ENCODE measurements around the gene MUS81. TPM values are rescaled to one million over a fixed set of nuclear protein-coding genes. Genes with fewer than 3 reads are reported as not detected.
A peak's percentile ranks its signal among the peaks of the same experiment; 100 is the strongest.

The MUS81 gene
- total RNA-seq, 2 experiments from 2014 or later, result 102 to 130 TPM

GRCh38 chr11:65817312-65817834 lies 42.9 kb upstream of the MUS81 start:
- H2AFZ ChIP-seq (ENCODE audit: low read length), result peak overlapping the region; percentile 83
- H3K4me3 ChIP-seq (ENCODE audit: low read depth, low read length, poor library complexity, severe bottlenecking), result peak overlapping the region; percentile 67
- H3K4me2 ChIP-seq (ENCODE audit: low read length), result peak overlapping the region; percentile 78
- H4K20me1 ChIP-seq (ENCODE audit: insufficient read depth, low read length), result no peaks in the 10 kb centered on the region
- no peak for DNase-seq (ENCODE audit: low spot score)
- intact Hi-C loops (cut with micrococcal nuclease; ENCODE audit: unreplicated experiment), result loop anchor here (5.0 kb wide), 1 partner anchor 170 kb away; no protein-coding TSS in a partner anchor
- BruUV-seq (replicated peaks), result TSS peak; percentile 80
- no peaks in the 10 kb centered on the region for H3K36me3 ChIP-seq (ENCODE audit: insufficient read depth, low read length)
- H3K27ac ChIP-seq (ENCODE audit: low read depth, low read length, poor library complexity, severe bottlenecking), result no peak overlapping the region
- peaks cover 5% of the 10 kb centered on the region for H3K4me1 ChIP-seq (ENCODE audit: insufficient read depth, low read length, poor library complexity, severe bottlenecking)
- ChIA-PET CTCF (ENCODE audit: unreplicated experiment) (interaction anchor here (0.6 to 1.1 kb wide), 4 partner anchors 15 to 105 kb away, joined by 3 to 6 read pairs (median 4); partner anchors contain the start of gene KAT5), POLR2A (interaction anchor here (0.7 to 1.5 kb wide), 5 partner anchors 9 to 472 kb away, joined by 3 to 6 read pairs (median 4); partner anchors contain the start of genes KAT5, MUS81 and YIF1A)
- H3K9me2 ChIP-seq (ENCODE audit: insufficient read depth, low read length), result no peaks in the 10 kb centered on the region
- no peaks in the 10 kb centered on the region for H3K9me3 ChIP-seq (ENCODE audit: low read length)
- TF ChIP-seq CTCF (conservative IDR thresholded peaks at IDR 0.05; ENCODE audit: low read length), result no peak
- no peak for TF ChIP-seq EZH2phosphoT487 (IDR thresholded peaks at IDR 0.05; ENCODE audit: borderline replicate concordance, low read depth, low read length)
- H3K79me2 ChIP-seq (ENCODE audit: insufficient read depth, low read depth, low read length), result no peaks in the 10 kb centered on the region

- Histone ChIP-seq H3K4me2 (ENCODE audit: low read length) (peak overlapping the region; percentile 78), H4K20me1 (ENCODE audit: insufficient read depth, low read length) (no peaks in the 10 kb centered on the region), H3K36me3 (ENCODE audit: insufficient read depth, low read length) (no peaks in the 10 kb centered on the region), H3K9me3 (ENCODE audit: low read length) (no peaks in the 10 kb centered on the region), H3K4me3 (ENCODE audit: low read depth, low read length, poor library complexity, severe bottlenecking) (peak overlapping the region; percentile 67), H2AFZ (ENCODE audit: low read length) (peak overlapping the region; percentile 83), H3K27ac (ENCODE audit: low read depth, low read length, poor library complexity, severe bottlenecking) (no peak overlapping the region), H3K9me2 (ENCODE audit: insufficient read depth, low read length) (no peaks in the 10 kb centered on the region), H3K4me1 (ENCODE audit: insufficient read depth, low read length, poor library complexity, severe bottlenecking) (peaks cover 5% of the 10 kb centered on the region), H3K79me2 (ENCODE audit: insufficient read depth, low read depth, low read length) (no peaks in the 10 kb centered on the region)
- DNase-seq (ENCODE audit: low spot score), result peak; percentile 91
- intact Hi-C loops (cut with micrococcal nuclease; ENCODE audit: unreplicated experiment), result loop anchor here (1.0 to 5.0 kb wide), 4 partner anchors 38 to 169 kb away; partner anchors contain the start of gene AP5B1
- no TSS peak for BruUV-seq (replicated peaks)
- POLR2A ChIA-PET, result interaction anchor here (0.7 to 1.5 kb wide), 5 partner anchors 10 to 471 kb away, joined by 3 to 6 read pairs (median 4); partner anchors contain the start of genes KAT5, MUS81 and YIF1A
- TF ChIP-seq CTCF (conservative IDR thresholded peaks at IDR 0.05; ENCODE audit: low read length) (peak; percentile 95), EZH2phosphoT487 (IDR thresholded peaks at IDR 0.05; ENCODE audit: borderline replicate concordance, low read depth, low read length) (no peak)
- CTCF ChIA-PET (ENCODE audit: unreplicated experiment), result interaction anchor here (0.6 to 1.1 kb wide), 4 partner anchors 16 to 106 kb away, joined by 3 to 6 read pairs (median 4); partner anchors contain the start of gene KAT5
Observed at GRCh38 chr11:65817835-65818680, 42.2 kb upstream of the MUS81 start.
